Measurements from ENCODE around the gene NBPF11.
"Not testable (repeated sequence)": the region's sequence is repeated elsewhere in the genome, so short reads cannot be mapped to it uniquely, and the experiment has no call there.

Gene NBPF11

DNA sequence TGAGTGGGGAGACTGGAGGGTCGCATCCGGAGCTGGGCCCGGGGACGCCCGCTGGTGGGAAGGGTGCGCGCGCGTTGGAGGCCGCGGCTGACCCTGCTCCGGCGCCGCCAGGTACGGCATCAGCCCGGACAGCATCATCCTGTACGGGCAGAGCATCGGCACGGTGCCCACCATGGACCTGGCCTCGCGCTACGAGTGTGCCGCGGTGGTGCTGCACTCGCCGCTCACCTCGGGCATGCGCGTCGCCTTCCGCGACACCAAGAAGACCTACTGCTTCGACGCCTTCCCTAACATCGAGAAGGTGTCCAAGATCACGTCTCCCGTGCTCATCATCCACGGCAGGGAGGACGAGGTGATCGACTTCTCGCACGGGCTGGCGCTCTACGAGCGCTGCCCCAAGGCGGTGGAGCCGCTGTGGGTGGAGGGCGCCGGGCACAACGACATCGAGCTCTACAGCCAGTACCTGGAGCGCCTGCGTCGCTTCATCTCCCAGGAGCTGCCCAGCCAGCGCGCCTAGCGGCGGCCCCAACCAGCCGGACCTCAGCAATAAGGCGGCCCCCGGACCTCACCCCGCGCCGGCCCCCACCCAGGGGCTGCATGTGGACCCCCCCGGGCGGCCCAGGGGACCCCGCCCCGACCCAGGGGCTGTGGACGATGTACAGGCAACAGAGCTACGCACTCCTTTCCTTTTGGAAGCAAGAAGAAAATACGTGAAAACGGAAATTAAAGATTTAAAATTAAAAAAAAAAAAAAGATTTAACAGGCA is 2.8 kb downstream of the NBPF11 start:
- DNase-seq, result not testable (repeated sequence)

DNA sequence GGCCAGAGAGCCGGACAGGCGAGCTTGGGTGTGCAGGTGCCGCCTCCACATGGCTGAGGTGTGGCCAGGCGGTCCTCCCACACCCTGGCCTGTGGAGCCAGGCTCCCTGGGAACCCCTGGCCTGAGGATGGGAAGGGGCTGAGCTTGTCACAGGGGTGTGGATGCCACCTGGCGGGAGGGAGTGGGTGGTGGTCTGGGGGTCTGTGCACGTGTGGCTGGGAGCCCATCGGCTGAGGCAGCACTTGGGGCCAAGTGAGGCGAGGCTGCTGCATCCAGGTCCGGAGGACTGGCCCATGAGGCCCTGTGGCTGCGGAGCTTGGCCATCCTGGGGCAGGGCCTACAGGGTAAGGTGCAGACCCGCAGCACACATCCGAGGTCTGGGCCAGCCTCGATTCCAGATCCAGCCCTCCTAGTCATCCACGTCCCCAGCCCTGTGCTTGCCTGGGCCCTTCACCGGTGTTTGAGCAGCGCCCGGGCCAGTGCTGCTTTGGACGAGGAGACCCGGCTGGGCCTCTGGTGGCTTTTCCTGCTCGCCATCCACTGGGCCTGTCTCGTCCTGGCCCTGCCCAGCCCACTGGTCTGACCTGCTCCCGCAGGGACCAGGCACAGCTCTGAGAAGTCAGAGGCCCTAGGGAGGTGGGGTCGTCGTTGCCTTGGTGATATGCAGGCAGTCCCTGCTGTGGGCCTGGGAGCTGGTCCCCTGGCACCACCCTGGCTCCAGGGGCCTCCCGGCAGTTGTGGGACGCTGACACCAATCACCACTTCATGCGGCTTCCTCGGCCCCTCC is 4.8 kb downstream of the NBPF11 start:
- not testable (repeated sequence) for DNase-seq

DNA sequence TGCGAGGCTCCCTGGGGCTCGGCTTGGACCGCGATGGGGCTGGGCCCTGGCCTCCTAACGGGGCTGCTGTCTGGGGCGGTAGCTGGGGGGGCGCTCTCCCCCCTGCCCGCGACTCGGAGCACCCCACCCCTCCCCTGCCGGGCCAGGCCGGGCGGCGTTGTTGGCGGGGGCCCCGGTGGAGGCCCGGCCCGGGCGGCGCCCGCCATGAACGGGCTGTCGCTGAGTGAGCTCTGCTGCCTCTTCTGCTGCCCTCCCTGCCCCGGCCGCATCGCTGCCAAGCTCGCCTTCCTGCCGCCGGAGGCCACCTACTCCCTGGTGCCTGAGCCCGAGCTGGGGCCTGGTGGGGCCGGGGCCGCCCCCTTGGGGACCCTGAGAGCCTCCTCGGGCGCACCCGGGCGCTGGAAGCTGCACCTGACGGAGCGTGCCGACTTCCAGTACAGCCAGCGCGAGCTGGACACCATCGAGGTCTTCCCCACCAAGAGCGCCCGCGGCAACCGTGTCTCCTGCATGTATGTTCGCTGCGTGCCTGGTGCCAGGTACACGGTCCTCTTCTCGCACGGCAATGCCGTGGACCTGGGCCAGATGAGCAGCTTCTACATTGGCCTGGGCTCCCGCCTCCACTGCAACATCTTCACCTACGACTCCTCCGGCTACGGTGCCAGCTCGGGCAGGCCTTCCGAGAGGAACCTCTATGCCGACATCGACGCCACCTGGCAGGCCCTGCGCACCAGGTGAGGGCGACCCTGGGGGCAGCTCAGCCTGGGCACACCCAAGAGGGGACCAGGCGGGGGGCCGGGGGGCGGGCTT is 5.7 kb downstream of the NBPF11 start:
- DNase-seq, result not testable (repeated sequence)

DNA sequence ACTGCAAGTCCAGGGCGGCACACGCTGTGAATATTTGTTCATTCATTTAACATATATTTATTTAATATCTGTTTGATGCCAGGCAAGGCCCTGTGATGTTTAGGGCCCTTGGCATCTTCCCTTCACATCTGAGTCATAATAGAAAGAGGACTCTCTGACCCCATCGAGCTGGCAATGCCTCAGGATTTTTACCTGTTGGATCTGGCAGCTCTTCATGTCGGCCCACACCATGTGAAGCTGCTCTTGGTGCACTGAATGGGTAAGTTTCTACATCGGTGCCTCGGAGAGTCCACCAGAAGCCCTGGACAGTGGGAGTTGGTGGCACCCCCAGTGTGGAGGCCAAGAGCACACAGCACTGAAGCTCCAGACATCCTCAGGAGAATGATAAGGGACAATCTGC is 8.9 kb downstream of the NBPF11 start:
- not testable (repeated sequence) for DNase-seq

DNA sequence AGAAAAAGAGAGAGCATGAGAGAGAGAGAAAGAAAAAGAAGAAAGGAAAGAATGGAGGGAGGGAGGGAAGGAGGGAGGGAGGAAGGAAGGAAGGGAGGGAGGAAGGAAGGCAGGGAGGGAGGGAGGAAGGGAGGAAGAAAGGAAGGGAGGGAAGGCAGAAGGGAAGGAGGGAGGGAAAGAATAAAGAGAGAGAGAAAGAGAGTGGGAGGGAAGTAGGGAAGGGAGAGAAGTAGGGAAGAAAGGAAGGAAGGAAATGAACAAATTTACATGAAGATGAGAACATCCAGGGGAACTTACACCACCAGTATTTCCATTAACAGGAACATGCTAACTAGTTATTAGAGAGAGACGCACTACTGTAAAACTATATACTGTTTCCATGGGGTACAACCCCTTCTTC is 10.1 kb downstream of the NBPF11 start:
- DNase-seq, result not testable (repeated sequence)

DNA sequence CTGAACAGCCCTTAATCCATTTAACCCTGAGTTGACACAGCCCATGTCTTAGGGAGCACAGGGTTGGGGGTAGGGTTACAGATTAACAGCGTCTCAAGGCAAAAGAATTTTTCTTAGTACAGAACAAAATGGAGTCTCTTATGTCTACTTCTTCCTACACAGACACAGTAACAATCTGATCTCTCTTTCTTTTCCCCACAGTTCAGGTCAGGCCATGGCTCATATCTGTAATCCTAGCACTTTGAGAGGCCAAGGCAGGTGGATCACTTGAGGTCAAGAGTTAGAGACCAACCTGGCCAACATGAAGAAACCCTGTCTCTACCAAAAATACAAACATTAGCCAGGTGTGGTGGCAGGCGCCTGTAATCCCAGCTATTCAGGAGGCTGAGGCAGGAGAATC is 13.5 kb downstream of the NBPF11 start:
- DNase-seq, result not testable (repeated sequence)

DNA sequence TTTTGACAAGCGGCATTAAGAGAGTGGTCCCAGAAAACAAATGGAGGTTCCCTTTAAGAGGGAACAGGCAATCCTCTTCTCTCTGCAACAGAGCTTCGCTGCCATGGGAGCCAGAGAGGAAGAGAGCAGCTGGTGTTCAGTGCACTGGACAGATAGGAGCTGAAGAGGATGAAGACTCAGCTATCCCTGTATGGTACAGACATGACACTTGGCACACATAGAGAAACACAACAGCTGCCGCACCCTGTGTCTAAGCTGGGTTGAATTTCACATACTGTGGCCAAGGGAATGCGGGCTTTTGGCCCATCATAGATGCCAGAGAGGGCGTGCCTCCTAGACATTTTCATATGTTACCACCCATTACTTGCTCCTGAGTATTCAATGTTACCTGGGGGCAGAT is 29.7 kb downstream of the NBPF11 start:
- DNase-seq, result not testable (repeated sequence)

DNA sequence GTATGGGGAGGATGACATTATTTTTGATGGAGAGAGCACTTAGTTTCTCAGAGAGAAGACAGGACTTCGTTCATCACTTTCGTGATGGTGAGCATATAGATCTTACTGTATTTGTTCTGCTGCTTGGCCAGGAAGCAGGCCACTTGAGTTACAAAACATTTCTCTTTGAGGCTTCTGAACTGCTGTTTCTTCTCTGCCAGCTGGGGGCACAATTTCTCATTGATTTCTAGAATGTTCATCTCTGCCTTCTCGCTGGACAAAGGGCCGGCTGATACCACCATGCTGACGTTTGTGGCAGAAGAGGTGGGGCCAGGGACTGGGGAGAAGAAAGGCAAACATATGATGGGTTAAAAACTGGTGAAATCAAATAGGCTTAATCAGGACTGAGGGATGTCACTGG is 31.7 kb downstream of the NBPF11 start:
- not testable (repeated sequence) for DNase-seq

DNA sequence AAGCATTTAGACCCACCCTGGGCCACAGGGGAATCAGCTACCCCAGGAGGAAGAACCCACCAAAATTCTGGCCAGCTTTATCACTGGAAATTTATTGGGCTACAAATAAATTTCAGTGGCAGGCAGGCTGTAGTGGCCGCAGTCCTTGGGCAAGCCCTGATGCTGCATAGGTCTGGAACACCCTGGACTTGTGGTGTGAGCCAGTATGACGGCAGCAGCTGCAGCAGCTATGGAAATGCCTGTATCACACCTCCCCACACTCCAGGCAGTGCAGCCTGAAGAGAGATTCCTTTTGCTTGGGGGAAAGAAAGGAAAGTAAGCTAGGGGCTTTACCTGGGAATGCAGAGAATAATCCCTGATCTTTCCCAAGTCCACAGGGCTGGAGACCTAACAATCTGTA is 56.3 kb downstream of the NBPF11 start:
- DNase-seq, result not testable (repeated sequence)

DNA sequence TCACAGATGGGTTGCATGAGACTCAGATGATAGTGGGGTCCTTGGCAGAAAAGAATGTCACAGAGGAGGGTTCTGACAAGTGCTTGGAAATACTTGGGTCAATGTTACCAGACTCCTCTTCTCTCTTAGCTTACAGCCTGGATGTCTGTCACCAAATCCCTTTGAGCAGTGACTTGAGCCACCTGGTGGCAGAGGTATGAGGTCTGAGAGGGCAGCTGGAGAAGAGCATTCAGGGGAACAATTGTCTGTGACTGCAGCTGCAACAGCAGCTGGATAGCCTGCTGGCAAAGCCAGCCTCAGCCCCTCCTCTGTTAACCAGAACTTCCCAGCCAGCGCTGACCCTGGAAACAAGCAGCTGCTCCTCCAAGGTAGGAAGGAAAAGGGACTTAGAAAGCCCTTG is 65.9 kb downstream of the NBPF11 start:
- not testable (repeated sequence) for DNase-seq

DNA sequence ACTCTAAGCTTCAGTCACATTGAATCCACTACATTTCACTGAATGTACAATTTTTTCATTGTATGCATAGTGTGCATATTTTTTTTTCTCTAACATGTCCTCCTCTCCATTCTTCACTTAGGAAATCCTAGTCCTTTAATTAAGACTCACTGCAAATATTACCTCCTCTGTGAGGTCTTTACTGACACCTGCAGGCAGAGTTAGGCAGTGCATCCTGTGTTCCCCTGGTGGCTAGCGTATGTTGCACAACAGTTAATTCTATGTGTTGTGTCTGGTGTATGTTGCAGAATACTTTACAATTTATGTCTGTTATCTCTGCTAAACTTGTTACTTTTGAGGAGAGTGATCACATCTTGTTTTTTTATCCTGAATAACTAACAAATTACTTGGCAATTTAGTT is 70.9 kb downstream of the NBPF11 start:
- DNase-seq, result not testable (repeated sequence)

DNA sequence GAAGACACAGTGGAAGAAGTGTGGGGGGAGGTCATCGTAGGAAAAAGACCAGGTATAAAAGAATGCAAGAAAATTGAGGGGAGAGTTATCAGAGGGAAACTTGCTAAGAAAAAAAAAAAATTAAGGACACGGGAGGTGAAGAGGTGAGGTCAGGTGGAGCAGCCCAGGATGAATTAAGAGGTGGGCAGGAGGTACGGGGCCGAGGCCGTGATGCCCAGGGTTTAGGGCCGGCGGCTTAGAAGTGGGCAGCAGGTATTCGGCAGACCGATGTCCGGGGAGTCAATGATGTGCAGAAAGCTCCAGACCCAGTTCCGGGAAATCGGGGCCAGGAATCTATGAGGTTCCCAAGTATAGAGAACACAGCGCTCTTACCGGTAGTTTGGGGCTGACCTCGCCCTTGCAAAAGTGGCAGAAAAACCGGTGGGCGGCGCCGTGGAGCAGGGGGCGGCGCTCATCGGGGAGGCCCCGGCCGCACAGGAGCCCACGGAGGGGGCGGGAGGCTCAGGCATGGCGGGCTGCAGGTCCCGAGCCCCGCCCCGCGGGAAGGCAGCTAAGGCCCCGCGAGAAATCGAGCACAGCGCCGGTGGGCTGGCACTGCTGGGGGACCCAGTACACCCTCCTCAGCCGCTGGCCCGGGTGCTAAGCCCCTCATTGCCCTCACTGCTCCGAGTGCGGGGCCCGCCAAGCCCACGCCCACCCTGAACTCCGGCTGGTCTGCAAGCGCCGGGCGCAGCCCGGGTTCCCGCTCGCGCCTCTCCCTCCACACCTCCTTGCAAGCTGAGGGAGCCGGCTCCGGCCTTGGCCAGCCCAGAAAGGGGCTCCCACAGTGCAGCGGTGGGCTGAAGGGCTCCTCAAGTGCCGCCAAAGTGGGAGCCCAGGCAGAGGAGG is 73.2 kb downstream of the NBPF11 start:
- not testable (repeated sequence) for DNase-seq

DNA sequence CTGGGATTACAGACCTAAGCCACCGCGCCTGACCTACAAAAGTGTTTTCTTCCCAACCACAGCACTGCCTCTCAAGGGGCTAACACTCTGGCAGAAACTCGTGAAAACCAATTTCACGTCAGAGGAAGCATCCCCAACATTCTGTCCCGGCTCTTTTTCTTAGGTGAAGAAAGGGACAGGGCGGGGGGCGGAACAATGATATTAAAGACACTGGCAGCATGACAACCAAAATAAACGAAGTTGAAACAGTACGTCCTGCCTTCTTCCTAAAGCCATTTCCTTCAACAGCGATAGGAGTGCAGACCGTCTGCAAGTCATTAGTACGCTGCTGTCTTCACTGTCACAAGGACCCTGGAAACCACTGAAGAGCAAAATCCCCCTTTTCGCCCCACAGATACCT is 74.0 kb downstream of the NBPF11 start:
- DNase-seq, result not testable (repeated sequence)

DNA sequence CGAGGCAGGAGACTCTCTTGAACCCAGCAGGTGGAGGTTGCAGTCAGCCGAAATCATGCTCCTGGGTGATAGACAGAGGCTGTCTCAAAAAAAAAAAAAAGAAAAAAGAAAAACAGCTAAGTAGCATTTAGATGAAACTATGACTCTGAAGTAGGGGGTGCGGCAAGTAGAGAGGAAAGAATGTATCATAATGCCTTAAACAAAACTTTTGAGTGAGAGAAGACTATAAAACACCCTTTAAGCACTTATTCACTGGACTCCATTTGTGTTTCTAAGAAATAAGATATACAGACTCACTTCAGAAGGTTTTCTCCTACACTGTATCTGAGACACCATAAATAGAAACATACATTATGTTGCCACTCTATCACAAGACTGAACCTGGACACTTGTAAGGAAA is 74.6 kb downstream of the NBPF11 start:
- DNase-seq, result not testable (repeated sequence)

DNA sequence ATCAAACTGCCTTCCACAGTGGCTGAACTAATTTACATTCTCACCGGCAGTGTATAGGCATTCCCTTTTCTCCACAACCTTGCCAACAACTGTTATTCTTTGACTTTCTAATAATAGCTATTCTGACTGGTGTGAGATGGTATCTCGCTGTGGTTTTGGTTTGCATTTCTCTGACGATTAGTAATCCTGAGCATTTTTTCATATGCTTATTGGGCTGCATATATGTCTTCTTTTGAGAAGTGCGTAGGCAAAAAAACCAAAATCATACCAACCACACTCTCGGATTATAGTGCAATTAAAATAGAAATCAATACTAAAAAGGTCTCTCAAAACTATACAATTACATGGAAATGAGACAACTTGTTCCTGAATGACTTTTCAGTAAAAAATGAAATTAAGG is 78.7 kb downstream of the NBPF11 start:
- not testable (repeated sequence) for DNase-seq

DNA sequence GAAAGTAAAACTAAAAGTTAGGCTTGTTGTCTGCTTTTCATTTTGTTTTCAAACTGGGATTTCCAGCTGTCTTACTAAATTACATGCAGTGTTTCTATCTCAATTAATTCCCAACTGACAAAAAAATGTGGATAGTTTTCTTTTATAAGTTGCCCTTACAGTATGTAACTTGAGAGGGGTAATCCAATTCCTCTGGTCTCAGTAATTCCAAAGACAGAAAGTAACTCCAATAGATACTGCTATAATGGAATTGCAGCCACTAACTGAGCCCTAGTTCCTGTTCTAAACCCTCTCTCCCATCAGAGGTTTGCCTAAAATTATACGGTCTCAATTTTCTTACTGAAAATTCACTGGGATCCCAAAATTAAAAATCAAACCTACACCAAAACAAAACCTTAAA is 83.5 kb downstream of the NBPF11 start:
- DNase-seq, result not testable (repeated sequence)

DNA sequence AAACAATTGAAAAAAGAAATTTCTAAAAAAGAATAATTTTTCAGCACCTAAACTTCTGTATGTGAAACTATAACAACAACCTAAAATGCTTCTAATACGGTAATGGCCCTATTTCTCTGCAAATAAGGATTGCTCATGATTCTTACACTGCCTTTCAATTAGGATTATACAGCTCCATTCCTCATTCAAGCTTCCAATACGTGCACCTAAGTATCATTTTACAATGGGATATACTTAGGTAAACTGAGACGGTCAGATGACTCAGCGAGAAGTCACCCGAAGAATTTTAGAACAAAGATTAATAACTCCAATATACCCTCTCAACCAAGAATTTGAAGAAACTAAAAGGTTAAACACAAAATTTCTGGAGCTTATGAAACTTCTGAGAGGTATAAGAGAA is 83.9 kb downstream of the NBPF11 start:
- DNase-seq, result not testable (repeated sequence)

DNA sequence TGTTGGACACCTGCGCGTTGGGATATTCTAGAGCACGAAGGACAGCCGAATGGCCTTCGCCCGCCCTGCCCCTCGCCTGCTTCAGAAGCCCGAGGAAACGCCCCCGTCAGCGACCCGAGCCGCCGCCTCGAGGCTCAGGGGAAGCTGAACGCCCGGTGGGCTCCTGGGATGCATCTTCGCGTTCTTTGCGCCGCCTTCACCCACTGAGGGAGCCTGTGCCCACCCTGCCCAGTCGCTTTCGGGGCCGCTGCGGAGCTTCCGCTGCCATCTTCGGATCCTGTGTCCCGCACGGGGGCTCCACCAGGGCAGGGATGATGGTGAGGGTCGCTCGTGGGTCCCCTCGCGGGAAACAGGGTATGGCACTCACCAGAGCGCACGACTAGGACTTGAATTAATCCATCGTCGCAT is 91.8 kb downstream of the NBPF11 start:
- DNase-seq, result not testable (repeated sequence)

DNA sequence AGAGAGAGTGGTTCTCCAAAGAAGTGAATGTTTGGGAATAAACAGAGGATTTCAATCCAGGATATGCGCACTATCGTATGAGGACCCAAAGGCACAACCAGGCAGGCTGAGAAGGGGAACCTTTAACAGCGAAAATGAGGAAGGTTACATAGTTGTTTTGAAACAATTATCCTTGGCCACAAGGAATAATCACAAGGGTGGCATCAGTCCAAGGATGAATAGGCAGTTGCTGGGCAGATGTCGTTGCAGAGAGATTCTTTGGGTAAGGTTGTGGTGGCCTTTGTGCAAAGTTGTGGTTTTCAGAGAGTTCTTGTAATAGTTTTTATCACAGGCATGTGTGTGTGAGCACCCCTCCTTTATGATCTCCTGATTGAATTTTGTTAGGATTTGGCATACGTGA is 94.7 kb downstream of the NBPF11 start:
- DNase-seq, result not testable (repeated sequence)

Data from NCI-H2029 treated with DMSO at 0.1 percent for 48 hours (cell line).